Hepatocyte (in vitro differentiated cells): ENCODE measurements around the gene RLF. TPM values are rescaled to one million over a fixed set of nuclear protein-coding genes. Genes with fewer than 3 reads are reported as not detected.

Experiments
- DNase-seq: peaks from one replicate; pipeline ENCODE4 v3.0.0-alpha.2; 2016; ENCODE audit warnings: low spot score
- H2AFZ ChIP-seq: fragments of 200-600 bp; sonication (generic); 2 replicates; pipeline ENCODE4 v1.6.0; 2016; ENCODE audit warnings: antibody characterized with exemption, mild to moderate bottlenecking
- H3K27ac ChIP-seq: fragments of 200-600 bp; sonication (generic); 2 replicates; pipeline ENCODE4 v1.5.1; 2016; ENCODE audit warnings: mild to moderate bottlenecking
- H3K27me3 ChIP-seq: fragments of 200-600 bp; sonication (generic); 2 replicates; pipeline ENCODE4 v1.6.1; 2016
- H3K36me3 ChIP-seq: fragments of 200-600 bp; sonication (generic); replicated peaks from 2 replicates; pipeline ENCODE4 v1.5.1; 2016; ENCODE audit warnings: low read depth; ENCODE audit not compliant: insufficient read depth
- H3K4me1 ChIP-seq: fragments of 200-600 bp; sonication (generic); 2 replicates; pipeline ENCODE4 v1.5.1; 2016; ENCODE audit warnings: mild to moderate bottlenecking, moderate library complexity; ENCODE audit not compliant: insufficient read depth
- H3K4me2 ChIP-seq: fragments of 200-600 bp; sonication (generic); 2 replicates; pipeline ENCODE4 v1.6.0; 2016
- H3K4me3 ChIP-seq: fragments of 200-600 bp; sonication (generic); 2 replicates; pipeline ENCODE4 v1.5.1; 2016; ENCODE audit warnings: mild to moderate bottlenecking
- H3K79me2 ChIP-seq: fragments of 200-600 bp; sonication (generic); 2 replicates; pipeline ENCODE4 v1.6.0; 2017; ENCODE audit warnings: mild to moderate bottlenecking
- H3K9me2 ChIP-seq: fragments of 200-600 bp; sonication (generic); replicated peaks from 2 replicates; pipeline ENCODE4 v1.6.0; 2017; ENCODE audit warnings: mild to moderate bottlenecking; ENCODE audit not compliant: insufficient read depth
- H3K9me3 ChIP-seq: fragments of 200-600 bp; sonication (generic); 2 replicates; pipeline ENCODE4 v1.5.1; 2016; ENCODE audit warnings: low read depth, mild to moderate bottlenecking
- H4K20me1 ChIP-seq: fragments of 200-600 bp; sonication (generic); 2 replicates; pipeline ENCODE4 v1.6.0; 2016; ENCODE audit warnings: mild to moderate bottlenecking; ENCODE audit not compliant: insufficient read depth, poor library complexity, severe bottlenecking
- CTCF ChIP-seq: fragments of 200-600 bp; sonication (generic); IDR thresholded peaks from 2 replicates; pipeline ENCODE4 v1.5.1; 2016; ENCODE audit warnings: antibody characterized with exemption, mild to moderate bottlenecking; ENCODE audit not compliant: poor library complexity
- EZH2 ChIP-seq: fragments of 200-600 bp; sonication (generic); IDR thresholded peaks from 2 replicates; pipeline ENCODE4 v1.6.1; 2016; ENCODE audit warnings: antibody characterized with exemption, mild to moderate bottlenecking, borderline replicate concordance
- EZH2phosphoT487 ChIP-seq: fragments of 200-600 bp; sonication (generic); IDR thresholded peaks from one replicate; pipeline ENCODE4 v1.6.1; 2018; ENCODE audit warnings: antibody characterized with exemption, mild to moderate bottlenecking, low read depth, moderate library complexity; ENCODE audit not compliant: unreplicated experiment, severe bottlenecking
- WGBS: methylation state at CpG from one replicate; pipeline ENCODE4 v1.1.6; 2016; ENCODE audit warnings: low lambda C conversion rate; ENCODE audit errors: missing lambda C conversion rate; 5-methylcytosine and 5-hydroxymethylcytosine counted together
- polyA plus RNA-seq: library from polyadenylated mRNA; unstranded; fragments of >200 nt; fragmentation: Nextera tagmentation; extraction: Ambion mirVana; gene quantifications from 2 replicates; pipeline ENCODE4 v1.2.1, GENCODE V29; 2016
- total RNA-seq: library from RNA; depleted of rRNA; stranded (reverse); fragments of >200 nt; gene quantifications from 2 replicates; pipeline ENCODE4 v1.2.3, GENCODE V29; 2014

The RLF gene
- total and polyA plus RNA-seq, 2 experiments from 2014 or later: 3.9 to 18.8 TPM

GRCh38 chr1:40265298-40265697 lies 104.1 kb downstream of the RLF start:
- H3K9me3 ChIP-seq: no peaks in the 10 kb centered on the region
- no peak for DNase-seq
- H3K9me2 ChIP-seq: no peaks in the 10 kb centered on the region
- no peak for TF ChIP-seq EZH2
- no peak for TF ChIP-seq CTCF
- TF ChIP-seq EZH2phosphoT487: no peak
- H3K79me2 ChIP-seq: peaks cover 42% of the 10 kb centered on the region
- no peaks in the 10 kb centered on the region for H3K36me3 ChIP-seq
- no peaks in the 10 kb centered on the region for H3K27me3 ChIP-seq
- H3K4me2 ChIP-seq: no peak overlapping the region
- no peaks in the 10 kb centered on the region for H4K20me1 ChIP-seq
- H3K4me1 ChIP-seq: no peaks in the 10 kb centered on the region
- no peak overlapping the region for H3K27ac ChIP-seq
- H3K4me3 ChIP-seq: no peak overlapping the region
- no peak overlapping the region for H2AFZ ChIP-seq

- H3K27me3 ChIP-seq: no peaks in the 10 kb centered on the region
- TF ChIP-seq EZH2 (no peak), CTCF (no peak), EZH2phosphoT487 (no peak)
- H3K9me3 ChIP-seq: no peaks in the 10 kb centered on the region
- H3K4me1 ChIP-seq: no peaks in the 10 kb centered on the region
- no peak overlapping the region for H3K4me3 ChIP-seq
- H3K9me2 ChIP-seq: no peaks in the 10 kb centered on the region
- H3K36me3 ChIP-seq: no peaks in the 10 kb centered on the region
- H3K79me2 ChIP-seq: peaks cover 38% of the 10 kb centered on the region
- no peak overlapping the region for H2AFZ ChIP-seq
- no peaks in the 10 kb centered on the region for H4K20me1 ChIP-seq
- H3K4me2 ChIP-seq: no peak overlapping the region
- no peak overlapping the region for H3K27ac ChIP-seq
- DNase-seq: no peak
Observed at GRCh38 chr1:40265919-40266318, 104.7 kb downstream of the RLF start.

GRCh38 chr1:40266786-40267535 lies 105.8 kb downstream of the RLF start:
- TF ChIP-seq EZH2 (no peak), CTCF (no peak), EZH2phosphoT487 (no peak)
- Histone ChIP-seq H3K4me2 (no peak overlapping the region), H2AFZ (no peak overlapping the region), H3K4me1 (no peaks in the 10 kb centered on the region), H3K27me3 (no peaks in the 10 kb centered on the region), H3K4me3 (no peak overlapping the region), H3K9me2 (no peaks in the 10 kb centered on the region), H4K20me1 (no peaks in the 10 kb centered on the region), H3K27ac (no peak overlapping the region), H3K9me3 (no peaks in the 10 kb centered on the region), H3K79me2 (peaks cover 36% of the 10 kb centered on the region), H3K36me3 (no peaks in the 10 kb centered on the region)
- no peak for DNase-seq
- 98% methylated on average over 6 of the region's 6 CpGs for WGBS

- no peaks in the 10 kb centered on the region for H3K36me3 ChIP-seq
- H2AFZ ChIP-seq: no peak overlapping the region
- no peaks in the 10 kb centered on the region for H3K9me3 ChIP-seq
- H3K27ac ChIP-seq: no peak overlapping the region
- no peak overlapping the region for H3K4me2 ChIP-seq
- no peaks in the 10 kb centered on the region for H4K20me1 ChIP-seq
- no peaks in the 10 kb centered on the region for H3K27me3 ChIP-seq
- no peaks in the 10 kb centered on the region for H3K4me1 ChIP-seq
- no peak for TF ChIP-seq EZH2phosphoT487
- TF ChIP-seq EZH2: no peak
- TF ChIP-seq CTCF: no peak
- WGBS: 82% methylated on average over 2 of the region's 2 CpGs
- DNase-seq: no peak
- no peak overlapping the region for H3K4me3 ChIP-seq
- peaks cover 27% of the 10 kb centered on the region for H3K79me2 ChIP-seq
- H3K9me2 ChIP-seq: no peaks in the 10 kb centered on the region
Observed at GRCh38 chr1:40267767-40268187, 106.6 kb downstream of the RLF start.
